SJCRH30 (cell line): ENCODE data around the gene FAM185A. TPM values are rescaled to one million over a fixed set of nuclear protein-coding genes. Genes with fewer than 3 reads are reported as not detected.
"Not testable (repeated sequence)": the region's sequence is repeated elsewhere in the genome, so short reads cannot be mapped to it uniquely, and the experiment has no call there.

Experiments used
- DNase-seq, 2 experiments: peaks; one replicate each; pipeline ENCODE4 v3.0.0-alpha.2; 2015 to 2020
- H3K27ac ChIP-seq: fragments of 250-450 bp; sonication (Bioruptor Pico); 2 replicates; pipeline ENCODE4 v1.5.1; 2020; ENCODE audit warnings: mild to moderate bottlenecking, moderate library complexity
- H3K27me3 ChIP-seq: fragments of 250-450 bp; sonication (Bioruptor Pico); 2 replicates; pipeline ENCODE4 v1.5.1; 2020; ENCODE audit warnings: mild to moderate bottlenecking, moderate library complexity
- H3K36me3 ChIP-seq: fragments of 250-450 bp; sonication (Bioruptor Pico); 2 replicates; pipeline ENCODE4 v1.5.1; 2020; ENCODE audit warnings: mild to moderate bottlenecking, moderate library complexity
- H3K4me1 ChIP-seq: fragments of 250-450 bp; sonication (Bioruptor Pico); 2 replicates; pipeline ENCODE4 v1.5.1; 2020; ENCODE audit warnings: mild to moderate bottlenecking, moderate library complexity
- H3K4me3 ChIP-seq: fragments of 250-450 bp; sonication (Bioruptor Pico); 2 replicates; pipeline ENCODE4 v1.5.1; 2020; ENCODE audit warnings: mild to moderate bottlenecking, moderate library complexity
- H3K9me3 ChIP-seq: fragments of 250-450 bp; sonication (Bioruptor Pico); replicated peaks from 2 replicates; pipeline ENCODE4 v1.5.1; 2020; ENCODE audit warnings: mild to moderate bottlenecking, moderate library complexity
- total RNA-seq: library from RNA; depleted of rRNA; stranded (reverse); fragments of >200 nt; shearing (Covaris generic); gene quantifications from 2 replicates; pipeline ENCODE4 v1.2.3, GENCODE V29; 2014

The FAM185A gene
- total RNA-seq, 1 experiment from 2014 or later, result 9.9 TPM

- H3K36me3 ChIP-seq, H3K27me3 ChIP-seq, H3K27ac ChIP-seq, H3K4me3 ChIP-seq, H3K9me3 ChIP-seq, H3K4me1 ChIP-seq, DNase-seq: not testable (repeated sequence)
Observed at GRCh38 chr7:102759934-102760333, 11.1 kb downstream of the FAM185A start.

- not testable (repeated sequence) for H3K4me1 ChIP-seq, H3K9me3 ChIP-seq, H3K4me3 ChIP-seq, DNase-seq, H3K36me3 ChIP-seq, H3K27me3 ChIP-seq, H3K27ac ChIP-seq
Observed at GRCh38 chr7:102761234-102761633, 12.4 kb downstream of the FAM185A start.

GRCh38 chr7:102763295-102763905 is 14.6 kb downstream of the FAM185A start:
- not testable (repeated sequence) for H3K9me3 ChIP-seq, H3K4me1 ChIP-seq, H3K36me3 ChIP-seq, H3K4me3 ChIP-seq, H3K27me3 ChIP-seq, H3K27ac ChIP-seq
- peak in 1 of 2 experiments; percentile 28 for DNase-seq

- H3K36me3 ChIP-seq, H3K27ac ChIP-seq, H3K4me3 ChIP-seq, H3K27me3 ChIP-seq, H3K9me3 ChIP-seq, DNase-seq, H3K4me1 ChIP-seq: not testable (repeated sequence)
Observed at GRCh38 chr7:102769657-102770192, 20.9 kb downstream of the FAM185A start.

GRCh38 chr7:102770467-102770866 is 21.7 kb downstream of the FAM185A start:
- not testable (repeated sequence) for H3K27ac ChIP-seq, DNase-seq, H3K4me3 ChIP-seq, H3K27me3 ChIP-seq, H3K4me1 ChIP-seq, H3K36me3 ChIP-seq, H3K9me3 ChIP-seq

- not testable (repeated sequence) for H3K4me1 ChIP-seq, H3K9me3 ChIP-seq, H3K4me3 ChIP-seq, H3K27ac ChIP-seq, H3K27me3 ChIP-seq, H3K36me3 ChIP-seq, DNase-seq
Observed at GRCh38 chr7:102776217-102776616, 27.4 kb downstream of the FAM185A start.

GRCh38 chr7:102778663-102779062 is 29.9 kb downstream of the FAM185A start:
- DNase-seq, H3K4me1 ChIP-seq, H3K9me3 ChIP-seq, H3K27ac ChIP-seq, H3K4me3 ChIP-seq, H3K27me3 ChIP-seq, H3K36me3 ChIP-seq: not testable (repeated sequence)

GRCh38 chr7:102780926-102781325 is 32.1 kb downstream of the FAM185A start:
- not testable (repeated sequence) for DNase-seq, H3K4me1 ChIP-seq, H3K27ac ChIP-seq, H3K27me3 ChIP-seq, H3K36me3 ChIP-seq, H3K4me3 ChIP-seq, H3K9me3 ChIP-seq

GRCh38 chr7:102788770-102789169 is 40.0 kb downstream of the FAM185A start:
- not testable (repeated sequence) for H3K27ac ChIP-seq, H3K4me3 ChIP-seq, H3K9me3 ChIP-seq, H3K36me3 ChIP-seq, H3K27me3 ChIP-seq, DNase-seq, H3K4me1 ChIP-seq

- not testable (repeated sequence) for H3K9me3 ChIP-seq, H3K27me3 ChIP-seq, DNase-seq, H3K27ac ChIP-seq, H3K36me3 ChIP-seq, H3K4me1 ChIP-seq, H3K4me3 ChIP-seq
Observed at GRCh38 chr7:102790364-102791100, 41.7 kb downstream of the FAM185A start.

GRCh38 chr7:102791367-102791766 is 42.6 kb downstream of the FAM185A start:
- H3K4me1 ChIP-seq, H3K27me3 ChIP-seq, H3K9me3 ChIP-seq, H3K27ac ChIP-seq, H3K4me3 ChIP-seq, H3K36me3 ChIP-seq, DNase-seq: not testable (repeated sequence)

- not testable (repeated sequence) for H3K27ac ChIP-seq, H3K4me3 ChIP-seq, H3K4me1 ChIP-seq, H3K27me3 ChIP-seq, H3K9me3 ChIP-seq, H3K36me3 ChIP-seq, DNase-seq
Observed at GRCh38 chr7:102791831-102792230, 43.0 kb downstream of the FAM185A start.

GRCh38 chr7:102794567-102794966 is 45.8 kb downstream of the FAM185A start:
- H3K4me3 ChIP-seq, H3K9me3 ChIP-seq, H3K27me3 ChIP-seq, H3K4me1 ChIP-seq, H3K27ac ChIP-seq, H3K36me3 ChIP-seq, DNase-seq: not testable (repeated sequence)

- not testable (repeated sequence) for H3K27ac ChIP-seq, H3K4me3 ChIP-seq, H3K9me3 ChIP-seq, H3K27me3 ChIP-seq, DNase-seq, H3K4me1 ChIP-seq, H3K36me3 ChIP-seq
Observed at GRCh38 chr7:102795987-102796595, 47.3 kb downstream of the FAM185A start.

- Histone ChIP-seq H3K27me3 (no peaks in the 10 kb centered on the region), H3K9me3 (peaks cover 4% of the 10 kb centered on the region; the same call in 1 of the 2 replicates), H3K4me1 (no peaks in the 10 kb centered on the region), H3K4me3 (no peak overlapping the region), H3K36me3 (no peaks in the 10 kb centered on the region), H3K27ac (no peak overlapping the region)
- DNase-seq, result no peak
Observed at GRCh38 chr7:102806613-102807012, 57.8 kb downstream of the FAM185A start.
